GM19025 (cell line): Measurements from ENCODE around the gene MARCO.
A peak's percentile ranks its signal among the peaks of the same experiment; 100 is the strongest.

Source experiments
- ATAC-seq: cut with Tn5 transposase; IDR thresholded peaks from one replicate; pipeline ENCODE4 v1.9.1; 2021; ENCODE audit warnings: mild to moderate bottlenecking, low read depth, moderate library complexity; ENCODE audit not compliant: unreplicated experiment

Gene MARCO

GRCh38 chr2:118971245-118972122, 29.5 kb downstream of the MARCO start:
- ATAC-seq, result no peak

GRCh38 chr2:118973542-118973951, 31.6 kb downstream of the MARCO start:
- ATAC-seq, result no peak

GRCh38 chr2:118974103-118974993, 32.4 kb downstream of the MARCO start:
- ATAC-seq, result no peak

- ATAC-seq, result no peak
Measured at GRCh38 chr2:118975133-118975532, 33.1 kb downstream of the MARCO start.

- ATAC-seq, result no peak
Measured at GRCh38 chr2:118978064-118978463, 36.1 kb downstream of the MARCO start.

GRCh38 chr2:118979152-118979861, 37.3 kb downstream of the MARCO start:
- no peak for ATAC-seq

- no peak for ATAC-seq
Measured at GRCh38 chr2:118980022-118980421, 38.0 kb downstream of the MARCO start.

- no peak for ATAC-seq
Measured at GRCh38 chr2:118980573-118980972, 38.6 kb downstream of the MARCO start.

- no peak for ATAC-seq
Measured at GRCh38 chr2:118981632-118982031, 39.6 kb downstream of the MARCO start.

- ATAC-seq, result no peak
Measured at GRCh38 chr2:118982039-118982438, 40.0 kb downstream of the MARCO start.

GRCh38 chr2:118983133-118983532, 41.1 kb downstream of the MARCO start:
- no peak for ATAC-seq

GRCh38 chr2:118983915-118984314, 41.9 kb downstream of the MARCO start:
- ATAC-seq, result no peak

- ATAC-seq, result no peak
Measured at GRCh38 chr2:118986738-118987137, 44.7 kb downstream of the MARCO start.

GRCh38 chr2:118987886-118988285, 45.9 kb downstream of the MARCO start:
- ATAC-seq, result peak; percentile 42

GRCh38 chr2:118988706-118989105, 46.7 kb downstream of the MARCO start:
- no peak for ATAC-seq

GRCh38 chr2:118989481-118989880, 47.5 kb downstream of the MARCO start:
- ATAC-seq, result no peak

- no peak for ATAC-seq
Measured at GRCh38 chr2:118990757-118991545, 49.0 kb downstream of the MARCO start.

GRCh38 chr2:118991554-118991953, 49.6 kb downstream of the MARCO start:
- ATAC-seq, result no peak

GRCh38 chr2:118992740-118993391, 50.9 kb downstream of the MARCO start:
- ATAC-seq, result no peak

- ATAC-seq, result no peak
Measured at GRCh38 chr2:118993392-118993752, 51.4 kb downstream of the MARCO start.
